ENCODE measurements around the gene SMIM15. TPM values are rescaled to one million over a fixed set of nuclear protein-coding genes. Genes with fewer than 3 reads are reported as not detected.

The SMIM15 gene, protein sequence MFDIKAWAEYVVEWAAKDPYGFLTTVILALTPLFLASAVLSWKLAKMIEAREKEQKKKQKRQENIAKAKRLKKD
- total RNA-seq (2016; rRNA removed; fragmentation: Illumina TruSeq; extraction: Trizol), result 58.2 and 74.4 TPM in 2 replicates
- 16.8 and 28.1 TPM in 2 replicates for total RNA-seq (2016; cell fraction: cytosol; rRNA removed; fragmentation: Illumina TruSeq; extraction: Trizol; ENCODE audit: low read depth)
- 57.5 and 78.2 TPM in 2 replicates for total RNA-seq (2016; cell fraction: insoluble cytoplasmic fraction; rRNA removed; fragmentation: Illumina TruSeq; extraction: Trizol)
- 59.2 and 71.6 TPM in 2 replicates for total RNA-seq (2016; cell fraction: membrane; rRNA removed; fragmentation: Illumina TruSeq; extraction: Trizol)
- total RNA-seq (2016; cell fraction: nucleus; rRNA removed; fragmentation: Illumina TruSeq; extraction: Trizol), result 22.4 and 25.8 TPM in 2 replicates
- 12.7 and 13.0 TPM in 2 replicates for polyA plus RNA-seq (2011; rRNA removed)
- 8.9 and 14.6 TPM in 2 replicates for polyA plus RNA-seq (2011; cell fraction: cytosol; rRNA removed)
- polyA plus RNA-seq (2011; cell fraction: nucleus; rRNA removed), result 6.1 and 10.1 TPM in 2 replicates
- 16.9 and 28.7 TPM in 2 replicates for polyA plus RNA-seq (2012)
- polyA plus RNA-seq (2016; cell fraction: cytosol; fragmentation: Illumina TruSeq; extraction: Trizol; ENCODE audit: low read depth), result 17.0 and 28.8 TPM in 2 replicates
- 82.8 and 87.5 TPM in 2 replicates for polyA plus RNA-seq (2016; cell fraction: insoluble cytoplasmic fraction; fragmentation: Illumina TruSeq; extraction: Trizol; ENCODE audit: low read depth)
- 42.8 and 57.4 TPM in 2 replicates for polyA plus RNA-seq (2016; cell fraction: membrane; fragmentation: Illumina TruSeq; extraction: Trizol; ENCODE audit: low read depth)
- polyA plus RNA-seq (2016; cell fraction: nucleus; fragmentation: Illumina TruSeq; extraction: Trizol; ENCODE audit: insufficient read depth, low read depth), result 32.3 and 36.8 TPM in 2 replicates
- polyA minus RNA-seq (2011; rRNA and poly(A)+ RNA removed; ENCODE audit: low replicate concordance), result 6.6 and 13.3 TPM in 2 replicates
- polyA minus RNA-seq (2011; cell fraction: cytosol; rRNA and poly(A)+ RNA removed), result 10.6 and 16.7 TPM in 2 replicates
- polyA minus RNA-seq (2011; cell fraction: nucleus; rRNA and poly(A)+ RNA removed), result 12.1 and 16.0 TPM in 2 replicates
- percentile 96 among the genes with signal in this experiment for Bru-seq, nascent RNA
- percentile 98 among the genes with signal in this experiment for BruChase-seq, experiment 1, labeled RNA remaining after a 6-hour chase
- BruChase-seq, experiment 2, labeled RNA remaining after a 2-hour chase, result percentile 99 among the genes with signal in this experiment
- long read RNA-seq, experiment 1, transcript SMIM15-201 (3 exons, 2,889 nt), result major isoform, 44 of 49 reads
- long read RNA-seq, experiment 1, partial matches to known transcripts, result 2 of 49 reads
- long read RNA-seq, experiment 1, other reads (novel, unspliced or antisense), result 3 of 49 reads
- long read RNA-seq, experiment 2, transcript SMIM15-201 (3 exons, 2,889 nt), result major isoform, 12 of 74 reads
- long read RNA-seq, experiment 2, partial matches to known transcripts, result 1 of 74 reads
- long read RNA-seq, experiment 2, other reads (novel, unspliced or antisense), result 61 of 74 reads

DNA sequence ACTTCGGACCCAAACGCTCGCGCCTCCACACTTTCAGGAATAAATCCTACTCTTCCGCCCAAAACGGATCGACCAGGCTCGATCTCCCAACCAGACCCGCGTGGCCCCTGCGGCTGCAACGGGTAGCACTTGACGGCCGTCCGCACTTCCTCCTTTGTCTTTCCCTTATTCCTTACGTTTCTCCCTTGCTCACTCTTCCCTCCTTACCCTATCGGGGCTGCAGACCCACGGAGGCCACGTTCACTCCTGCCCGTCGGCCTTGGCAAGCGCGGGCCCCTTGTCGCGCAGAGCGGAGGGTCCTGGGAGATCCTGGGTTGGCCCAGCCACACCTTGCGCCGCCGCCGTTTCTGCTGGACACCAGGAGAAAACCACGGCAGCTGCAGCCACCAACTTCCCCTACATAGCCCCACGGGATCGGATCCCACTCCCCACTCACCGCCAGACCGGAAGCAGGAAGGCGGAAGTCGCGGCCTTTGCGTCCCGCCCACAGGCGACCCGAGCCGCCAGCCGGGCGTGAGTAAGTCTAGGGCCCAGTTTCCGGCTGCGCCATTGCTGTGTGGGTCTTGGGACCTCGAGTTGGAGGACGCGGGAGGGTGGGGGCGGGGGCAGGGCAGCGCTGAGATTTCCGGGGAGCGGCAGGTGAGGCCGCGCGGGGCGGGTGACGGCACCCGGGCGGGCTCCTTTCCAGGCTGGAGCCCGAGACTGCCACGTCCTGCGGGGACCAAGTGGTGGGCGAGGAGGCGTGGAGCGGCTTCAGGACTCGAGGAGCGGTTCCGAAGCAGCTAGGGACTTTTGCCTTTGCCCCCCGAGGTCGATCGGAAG is at the start of gene SMIM15:
SMIM15 (minus strand) TSS at position 459 of the 822 bp plus-strand sequence. CDS start 2,297 bp downstream, outside the sequence.
- peak within 1 kb of the TSS; percentile 89 to 93 (median 90) for H3K4me3 ChIP-seq (replicated peaks in 1 of 3; ENCODE audit: insufficient read depth in 1 of 3, low read depth in 2 of 3, low read length in 3 of 3)
- H3K4me2 ChIP-seq (ENCODE audit: low read depth, low read length), result peak within 1 kb of the TSS; percentile 75
- no peaks in the 10 kb centered on the region for H3K9me3 ChIP-seq (ENCODE audit: low read length)
- H2AFZ ChIP-seq (ENCODE audit: low read length), result peak within 1 kb of the TSS; percentile 83
- peaks cover 2 to 18% of the 10 kb centered on the region in 2 experiments; a peak in 3 of 5 replicates for H3K36me3 ChIP-seq (replicated peaks in 1 of 2; ENCODE audit: control insufficient read depth in 1 of 2, insufficient read depth in 2 of 2, low read length in 2 of 2)
- WGBS (ENCODE audit: low lambda C conversion rate), result 1% methylated on average over 35 of the region's 73 CpGs
- TSS peak; percentile 53 for BruUV-seq (replicated peaks)
- H3K79me2 ChIP-seq (ENCODE audit: insufficient read depth, low read length), result peaks cover 42% of the 10 kb centered on the region
- H3K4me1 ChIP-seq (ENCODE audit: insufficient read depth, low read length), result peaks cover 37% of the 10 kb centered on the region
- FAIRE-seq, result no peak
- ATAC-seq, result peak; percentile 97
- POLR2A ChIA-PET, result interaction anchor here (0.6 to 0.9 kb wide), 3 partner anchors 19 to 140 kb away, joined by 3 read pairs; no protein-coding TSS in a partner anchor
- H4K20me1 ChIP-seq (ENCODE audit: insufficient read depth, low read length), result no peaks in the 10 kb centered on the region
- H3K9ac ChIP-seq (ENCODE audit: insufficient read depth, low read depth, low read length), result peak within 1 kb of the TSS; percentile 94
- intact Hi-C loops (cut with micrococcal nuclease; ENCODE audit: unreplicated experiment), result loop anchor here (1.0 to 10.0 kb wide), 4 partner anchors 139 to 493 kb away; no protein-coding TSS in a partner anchor
- DNase-seq (ENCODE audit: low spot score), result peak; percentile 90
- in situ Hi-C loops (cut with HindIII; ENCODE audit: extremely low pct_ligation_motif_present, low pct_unique_long_range_greater_than_20kb), result no loop called here
- CTCF ChIA-PET (ENCODE audit: low intra/inter-chr PET ratio, low total read pairs), result no interaction called here
- no peaks in the 10 kb centered on the region; a peak in 1 of 5 replicates for H3K27me3 ChIP-seq (ENCODE audit: control insufficient read depth in 1 of 2, insufficient read depth in 2 of 2, low read length in 2 of 2)
- H3K27ac ChIP-seq (ENCODE audit: extremely low read length, insufficient read depth, low read length), result peak within 1 kb of the TSS; percentile 95
- TF ChIP-seq ZNF572 (CRISPR knock-in tag; IDR thresholded peaks at IDR 0.05), result 0 out of 2 replicates have a peak, but pooled peaks have one; percentile 19
- TF ChIP-seq, protein P1, sequence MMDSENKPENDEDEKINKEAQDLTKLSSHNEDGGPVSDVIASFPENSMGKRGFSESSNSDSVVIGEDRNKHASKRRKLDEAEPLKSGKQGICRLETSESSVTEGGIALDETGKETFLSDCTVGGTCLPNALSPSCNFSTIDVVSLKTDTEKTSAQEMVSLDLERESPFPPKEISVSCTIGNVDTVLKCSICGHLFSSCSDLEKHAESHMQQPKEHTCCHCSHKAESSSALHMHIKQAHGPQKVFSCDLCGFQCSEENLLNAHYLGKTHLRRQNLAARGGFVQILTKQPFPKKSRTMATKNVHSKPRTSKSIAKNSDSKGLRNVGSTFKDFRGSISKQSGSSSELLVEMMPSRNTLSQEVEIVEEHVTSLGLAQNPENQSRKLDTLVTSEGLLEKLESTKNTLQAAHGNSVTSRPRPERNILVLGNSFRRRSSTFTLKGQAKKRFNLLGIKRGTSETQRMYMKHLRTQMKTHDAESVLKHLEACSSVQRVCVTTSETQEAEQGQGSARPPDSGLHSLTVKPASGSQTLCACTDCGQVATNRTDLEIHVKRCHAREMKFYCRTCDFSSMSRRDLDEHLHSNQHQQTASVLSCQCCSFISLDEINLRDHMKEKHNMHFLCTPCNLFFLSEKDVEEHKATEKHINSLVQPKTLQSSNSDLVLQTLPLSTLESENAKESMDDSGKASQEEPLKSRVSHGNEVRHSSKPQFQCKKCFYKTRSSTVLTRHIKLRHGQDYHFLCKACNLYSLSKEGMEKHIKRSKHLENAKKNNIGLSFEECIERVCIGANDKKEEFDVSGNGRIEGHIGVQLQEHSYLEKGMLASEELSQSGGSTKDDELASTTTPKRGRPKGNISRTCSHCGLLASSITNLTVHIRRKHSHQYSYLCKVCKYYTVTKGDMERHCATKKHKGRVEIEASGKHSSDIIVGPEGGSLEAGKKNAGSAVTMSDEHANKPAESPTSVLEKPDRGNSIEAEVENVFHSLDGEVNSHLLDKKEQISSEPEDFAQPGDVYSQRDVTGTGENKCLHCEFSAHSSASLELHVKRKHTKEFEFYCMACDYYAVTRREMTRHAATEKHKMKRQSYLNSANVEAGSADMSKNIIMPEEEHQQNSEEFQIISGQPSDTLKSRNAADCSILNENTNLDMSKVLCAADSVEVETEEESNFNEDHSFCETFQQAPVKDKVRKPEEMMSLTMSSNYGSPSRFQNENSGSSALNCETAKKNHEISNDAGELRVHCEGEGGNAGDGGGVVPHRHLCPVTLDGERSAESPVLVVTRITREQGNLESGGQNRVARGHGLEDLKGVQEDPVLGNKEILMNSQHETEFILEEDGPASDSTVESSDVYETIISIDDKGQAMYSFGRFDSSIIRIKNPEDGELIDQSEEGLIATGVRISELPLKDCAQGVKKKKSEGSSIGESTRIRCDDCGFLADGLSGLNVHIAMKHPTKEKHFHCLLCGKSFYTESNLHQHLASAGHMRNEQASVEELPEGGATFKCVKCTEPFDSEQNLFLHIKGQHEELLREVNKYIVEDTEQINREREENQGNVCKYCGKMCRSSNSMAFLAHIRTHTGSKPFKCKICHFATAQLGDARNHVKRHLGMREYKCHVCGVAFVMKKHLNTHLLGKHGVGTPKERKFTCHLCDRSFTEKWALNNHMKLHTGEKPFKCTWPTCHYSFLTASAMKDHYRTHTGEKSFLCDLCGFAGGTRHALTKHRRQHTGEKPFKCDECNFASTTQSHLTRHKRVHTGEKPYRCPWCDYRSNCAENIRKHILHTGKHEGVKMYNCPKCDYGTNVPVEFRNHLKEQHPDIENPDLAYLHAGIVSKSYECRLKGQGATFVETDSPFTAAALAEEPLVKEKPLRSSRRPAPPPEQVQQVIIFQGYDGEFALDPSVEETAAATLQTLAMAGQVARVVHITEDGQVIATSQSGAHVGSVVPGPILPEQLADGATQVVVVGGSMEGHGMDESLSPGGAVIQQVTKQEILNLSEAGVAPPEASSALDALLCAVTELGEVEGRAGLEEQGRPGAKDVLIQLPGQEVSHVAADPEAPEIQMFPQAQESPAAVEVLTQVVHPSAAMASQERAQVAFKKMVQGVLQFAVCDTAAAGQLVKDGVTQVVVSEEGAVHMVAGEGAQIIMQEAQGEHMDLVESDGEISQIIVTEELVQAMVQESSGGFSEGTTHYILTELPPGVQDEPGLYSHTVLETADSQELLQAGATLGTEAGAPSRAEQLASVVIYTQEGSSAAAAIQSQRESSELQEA (CRISPR knock-in tag; IDR thresholded peaks at IDR 0.05; ENCODE audit: not compliant biosample characterization), result peak; percentile 26
- peak; percentile 43; the same call in 1 of the 2 replicates for TF ChIP-seq ZNF367 (CRISPR knock-in tag; IDR thresholded peaks at IDR 0.05; ENCODE audit: borderline replicate concordance)
- TF ChIP-seq ZNF891 (CRISPR knock-in tag; IDR thresholded peaks at IDR 0.05), result 0 out of 2 replicates have a peak, but pooled peaks have one; percentile 62
- TF ChIP-seq, protein P2, sequence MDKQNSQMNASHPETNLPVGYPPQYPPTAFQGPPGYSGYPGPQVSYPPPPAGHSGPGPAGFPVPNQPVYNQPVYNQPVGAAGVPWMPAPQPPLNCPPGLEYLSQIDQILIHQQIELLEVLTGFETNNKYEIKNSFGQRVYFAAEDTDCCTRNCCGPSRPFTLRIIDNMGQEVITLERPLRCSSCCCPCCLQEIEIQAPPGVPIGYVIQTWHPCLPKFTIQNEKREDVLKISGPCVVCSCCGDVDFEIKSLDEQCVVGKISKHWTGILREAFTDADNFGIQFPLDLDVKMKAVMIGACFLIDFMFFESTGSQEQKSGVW (CRISPR knock-in tag; IDR thresholded peaks at IDR 0.05; ENCODE audit: borderline replicate concordance), result no peak; the same call in 1 of the 2 replicates
